Sigmoid colon (tissue), 7 donors: ENCODE measurements around the gene CACNA2D3. TPM values are rescaled to one million over a fixed set of nuclear protein-coding genes. Genes with fewer than 3 reads are reported as not detected.
A peak's percentile ranks its signal among the peaks of the same experiment; 100 is the strongest.

Source experiments
- DNase-seq: peaks from one replicate; pipeline ENCODE4 v3.0.0-alpha.2; 2019
- H3K27ac ChIP-seq, 4 donors: fragments of 200-600 bp; sonication (generic); one replicate each; pipeline ENCODE4 v1.5.1; 2016 to 2019; ENCODE audit warnings: mild to moderate bottlenecking in 1 of 4
- H3K27me3 ChIP-seq, 3 donors: fragments of 200-600 bp; sonication (generic); one replicate each; pipeline ENCODE4 v1.5.1; 2019; ENCODE audit warnings: mild to moderate bottlenecking in 1 of 3
- H3K36me3 ChIP-seq, 4 donors: fragments of 200-600 bp; sonication (generic); one replicate each; pipeline ENCODE4 v1.5.1; 2016 to 2019
- H3K4me1 ChIP-seq, 4 donors: fragments of 200-600 bp; sonication (generic); one replicate each; pipeline ENCODE4 v1.5.1; 2017 to 2019
- H3K4me3 ChIP-seq, 4 donors: fragments of 200-600 bp; sonication (generic); one replicate each; pipeline ENCODE4 v1.5.1; 2017 to 2019; ENCODE audit warnings: mild to moderate bottlenecking in 2 of 4, moderate library complexity in 1 of 4
- H3K9me3 ChIP-seq, 4 donors: fragments of 200-600 bp in 3 of 4; sonication (generic) in 3 of 4; one replicate each; pipeline versions ENCODE4 v1.5.1 to v1.6.1; 2013 to 2019
- CTCF ChIP-seq, 4 experiments: fragments of 450-650 bp in 3 of 4; fragments of 200-600 bp in 1 of 4; IDR thresholded peaks; one replicate each; pipeline ENCODE4 v1.5.1; 2016 to 2019; ENCODE audit warnings: antibody characterized with exemption in 4 of 4, mild to moderate bottlenecking in 3 of 4, moderate library complexity in 2 of 4
- EP300 ChIP-seq, 4 donors: sonication (generic); formaldehyde crosslinking; IDR thresholded peaks; one replicate each; pipeline ENCODE4 v1.6.1; 2017; ENCODE audit warnings: antibody characterized with exemption in 4 of 4
- POLR2A ChIP-seq, 2 donors: fragments of 450-650 bp; IDR thresholded peaks; one replicate each; pipeline ENCODE4 v1.6.1; 2016; ENCODE audit warnings: antibody characterized with exemption in 2 of 2, mild to moderate bottlenecking in 2 of 2, moderate library complexity in 2 of 2
- POLR2AphosphoS5 ChIP-seq, 4 donors: sonication (generic); formaldehyde crosslinking; IDR thresholded peaks; one replicate each; pipeline ENCODE4 v1.6.1; 2017; ENCODE audit warnings: antibody characterized with exemption in 4 of 4
- WGBS, 2 donors: extraction: QIAGEN DNeasy Blood & Tissue Kit; methylation state at CpG; one replicate each; pipeline ENCODE4 v1.1.7; 2013; 5-methylcytosine and 5-hydroxymethylcytosine counted together
- intact Hi-C: fragments of 100-400 bp; cut with DNase I; formaldehyde crosslinking; loops from one replicate; pipeline ENCODE4 v1.15.1; 2023
- polyA plus RNA-seq, 3 donors: library from polyadenylated mRNA; stranded (reverse); fragments of 200-250 nt; gene quantifications; one replicate each; pipeline ENCODE4 v1.2.3, GENCODE V29; 2013
- total RNA-seq, 4 donors: library from RNA; depleted of rRNA; stranded (reverse); fragments of >200 nt; gene quantifications; one replicate each; pipeline ENCODE4 v1.1.0, GENCODE V29; 2016
- donor health status: healthy with polysubstance abuse.
- donor health status: Bipolar disorder and iron deficiency.
- donor health status: healthy.

The CACNA2D3 gene
- total and polyA plus RNA-seq, 7 donors: 0.32 to 10.2 (median 4.8) TPM; not detected in 1

- Histone ChIP-seq H3K9me3 (no peaks in the 10 kb centered on the region), H3K4me1 (peaks cover 0 to 72% (median 46%) of the 10 kb centered on the region in 4 donors), H3K27ac (peak overlapping the region in 2 of 4 donors; percentile 17 to 45), H3K4me3 (no peak overlapping the region), H3K27me3 (no peaks in the 10 kb centered on the region), H3K36me3 (no peaks in the 10 kb centered on the region)
- DNase-seq: no peak
- intact Hi-C loops: no loop called here
- WGBS, 2 donors: 48 to 78% methylated on average over 6 of the region's 6 CpGs
- TF ChIP-seq EP300 (IDR thresholded peaks at IDR 0.05) (no peak), POLR2AphosphoS5 (IDR thresholded peaks at IDR 0.05) (peak in 2 of 4 donors; percentile 22 to 32), CTCF (IDR thresholded peaks at IDR 0.05) (no peak), POLR2A (IDR thresholded peaks at IDR 0.05) (no peak)
These were observed 234.1 kb downstream of the CACNA2D3 start for GRCh38 chr3:54356261-54357045.

GRCh38 chr3:54357301-54357700, 234.9 kb downstream of the CACNA2D3 start:
- H3K27ac ChIP-seq: no peak overlapping the region

GRCh38 chr3:54358316-54358715, 236.0 kb downstream of the CACNA2D3 start:
- no peak overlapping the region for H3K4me3 ChIP-seq
- TF ChIP-seq POLR2A (IDR thresholded peaks at IDR 0.05): no peak
- TF ChIP-seq POLR2AphosphoS5 (IDR thresholded peaks at IDR 0.05): no peak
- TF ChIP-seq CTCF (IDR thresholded peaks at IDR 0.05): no peak
- no peak for TF ChIP-seq EP300 (IDR thresholded peaks at IDR 0.05)
- H3K9me3 ChIP-seq: no peaks in the 10 kb centered on the region
- H3K27ac ChIP-seq: peak overlapping the region in 1 of 4 donors; percentile 30
- H3K4me1 ChIP-seq: peaks cover 0 to 67% (median 44%) of the 10 kb centered on the region in 4 donors
- 77 to 81% methylated on average over 4 of the region's 4 CpGs for WGBS, 2 donors
- no peaks in the 10 kb centered on the region for H3K27me3 ChIP-seq
- no peaks in the 10 kb centered on the region for H3K36me3 ChIP-seq
- peak; percentile 66 for DNase-seq
- intact Hi-C loops: no loop called here

More at GRCh38 chr3:54357301-54357700, 234.9 kb downstream of the CACNA2D3 start:
- Histone ChIP-seq H3K36me3 (no peaks in the 10 kb centered on the region), H3K4me1 (peaks cover 0 to 72% (median 46%) of the 10 kb centered on the region in 4 donors), H3K9me3 (no peaks in the 10 kb centered on the region), H3K4me3 (no peak overlapping the region), H3K27me3 (no peaks in the 10 kb centered on the region)
- intact Hi-C loops: no loop called here
- TF ChIP-seq POLR2AphosphoS5 (IDR thresholded peaks at IDR 0.05) (no peak), EP300 (IDR thresholded peaks at IDR 0.05) (no peak)
- WGBS, 2 donors: 63 to 70% methylated on average over 5 of the region's 5 CpGs
- no peak for DNase-seq

GRCh38 chr3:54358969-54359694, 236.8 kb downstream of the CACNA2D3 start:
- Histone ChIP-seq H3K27ac (peak overlapping the region in 2 of 4 donors; percentile 10 to 30), H3K27me3 (no peaks in the 10 kb centered on the region), H3K4me1 (peaks cover 0 to 59% (median 36%) of the 10 kb centered on the region in 4 donors), H3K9me3 (no peaks in the 10 kb centered on the region), H3K36me3 (no peaks in the 10 kb centered on the region), H3K4me3 (no peak overlapping the region)
- DNase-seq: no peak
- 72 to 84% methylated on average over 8 of the region's 8 CpGs for WGBS, 2 donors
- TF ChIP-seq POLR2A (IDR thresholded peaks at IDR 0.05): no peak
- no peak for TF ChIP-seq EP300 (IDR thresholded peaks at IDR 0.05)
- TF ChIP-seq CTCF (IDR thresholded peaks at IDR 0.05): no peak
- no peak for TF ChIP-seq POLR2AphosphoS5 (IDR thresholded peaks at IDR 0.05)
- intact Hi-C loops: no loop called here

GRCh38 chr3:54360320-54360719, 238.0 kb downstream of the CACNA2D3 start:
- no peak overlapping the region for H3K27ac ChIP-seq
- no peak overlapping the region for H3K4me3 ChIP-seq
- H3K27me3 ChIP-seq: no peaks in the 10 kb centered on the region
- H3K36me3 ChIP-seq: no peaks in the 10 kb centered on the region
- 73 to 76% methylated on average over 3 of the region's 3 CpGs for WGBS, 2 donors
- no peaks in the 10 kb centered on the region for H3K9me3 ChIP-seq
- peaks cover 0 to 48% (median 30%) of the 10 kb centered on the region in 4 donors for H3K4me1 ChIP-seq
- TF ChIP-seq EP300 (IDR thresholded peaks at IDR 0.05): no peak
- no peak for TF ChIP-seq POLR2A (IDR thresholded peaks at IDR 0.05)
- intact Hi-C loops: no loop called here
- no peak for DNase-seq
